ENCODE results near the gene ZNF668. TPM values are rescaled to one million over a fixed set of nuclear protein-coding genes. Genes with fewer than 3 reads are reported as not detected.
A peak's percentile ranks its signal among the peaks of the same experiment; 100 is the strongest.

The ZNF668 gene
- total RNA-seq, 1 donor = 14.5 TPM

GRCh38 chr16:31112711-31113110, 38.7 kb upstream of the ZNF668 start:
- no peak overlapping the region for H2AFZ ChIP-seq (ENCODE audit: low read length)
- no peaks in the 10 kb centered on the region for H3K27me3 ChIP-seq (ENCODE audit: insufficient read depth, low read length)
- H3K4me2 ChIP-seq (ENCODE audit: insufficient read depth, low read length) = no peak overlapping the region
- no peaks in the 10 kb centered on the region for H3K9me3 ChIP-seq (ENCODE audit: low read depth, low read length)
- DNase-seq (ENCODE audit: insufficient read length, low spot score, missing footprints) = peak; percentile 73
- H3K27ac ChIP-seq (ENCODE audit: low read depth, low read length) = no peak overlapping the region
- peaks cover 11% of the 10 kb centered on the region for H3K4me1 ChIP-seq (ENCODE audit: insufficient read depth, low read length)
- peaks cover 38% of the 10 kb centered on the region for H3K36me3 ChIP-seq (ENCODE audit: insufficient read depth, low read length)
- TF ChIP-seq CTCF (IDR thresholded peaks at IDR 0.05; ENCODE audit: extremely low read depth, low read depth, low read length) = no peak
- H3K4me3 ChIP-seq (ENCODE audit: insufficient read depth, low read length) = no peak overlapping the region
- H3K79me2 ChIP-seq (ENCODE audit: insufficient read depth, low read length) = peaks cover 19% of the 10 kb centered on the region
- peaks cover 3% of the 10 kb centered on the region for H4K20me1 ChIP-seq (ENCODE audit: insufficient read depth, low read length)

- no peak for TF ChIP-seq CTCF (IDR thresholded peaks at IDR 0.05; ENCODE audit: extremely low read depth, low read depth, low read length)
- Histone ChIP-seq H3K27ac (ENCODE audit: low read depth, low read length) (no peak overlapping the region), H3K9me3 (ENCODE audit: low read depth, low read length) (no peaks in the 10 kb centered on the region), H2AFZ (ENCODE audit: low read length) (no peak overlapping the region), H3K36me3 (ENCODE audit: insufficient read depth, low read length) (peaks cover 38% of the 10 kb centered on the region), H3K4me3 (ENCODE audit: insufficient read depth, low read length) (no peak overlapping the region), H3K4me2 (ENCODE audit: insufficient read depth, low read length) (no peak overlapping the region), H4K20me1 (ENCODE audit: insufficient read depth, low read length) (peaks cover 3% of the 10 kb centered on the region), H3K27me3 (ENCODE audit: insufficient read depth, low read length) (no peaks in the 10 kb centered on the region), H3K4me1 (ENCODE audit: insufficient read depth, low read length) (peaks cover 11% of the 10 kb centered on the region), H3K79me2 (ENCODE audit: insufficient read depth, low read length) (peaks cover 19% of the 10 kb centered on the region)
- peak; percentile 29 for DNase-seq (ENCODE audit: insufficient read length, low spot score, missing footprints)
These were observed 37.9 kb upstream of the ZNF668 start for GRCh38 chr16:31111881-31112466.

- H3K4me2 ChIP-seq (ENCODE audit: insufficient read depth, low read length) = no peak overlapping the region
These were observed 36.3 kb upstream of the ZNF668 start for GRCh38 chr16:31110106-31111034.

More at GRCh38 chr16:31110106-31111034, 36.3 kb upstream of the ZNF668 start:
- H3K36me3 ChIP-seq (ENCODE audit: insufficient read depth, low read length) = peaks cover 38% of the 10 kb centered on the region
- peak; percentile 77 for DNase-seq (ENCODE audit: insufficient read length, low spot score, missing footprints)
- H4K20me1 ChIP-seq (ENCODE audit: insufficient read depth, low read length) = peaks cover 3% of the 10 kb centered on the region
- H3K27me3 ChIP-seq (ENCODE audit: insufficient read depth, low read length) = no peaks in the 10 kb centered on the region
- H3K4me3 ChIP-seq (ENCODE audit: insufficient read depth, low read length) = no peak overlapping the region
- H3K79me2 ChIP-seq (ENCODE audit: insufficient read depth, low read length) = peaks cover 19% of the 10 kb centered on the region
- H3K4me1 ChIP-seq (ENCODE audit: insufficient read depth, low read length) = peaks cover 15% of the 10 kb centered on the region
- TF ChIP-seq CTCF (IDR thresholded peaks at IDR 0.05; ENCODE audit: extremely low read depth, low read depth, low read length) = no peak
- H3K27ac ChIP-seq (ENCODE audit: low read depth, low read length) = no peak overlapping the region
- H3K9me3 ChIP-seq (ENCODE audit: low read depth, low read length) = no peaks in the 10 kb centered on the region
- H2AFZ ChIP-seq (ENCODE audit: low read length) = no peak overlapping the region

Data from osteoblast (primary cell).